ENCODE results near the gene MOCS3.

The MOCS3 gene

DNA sequence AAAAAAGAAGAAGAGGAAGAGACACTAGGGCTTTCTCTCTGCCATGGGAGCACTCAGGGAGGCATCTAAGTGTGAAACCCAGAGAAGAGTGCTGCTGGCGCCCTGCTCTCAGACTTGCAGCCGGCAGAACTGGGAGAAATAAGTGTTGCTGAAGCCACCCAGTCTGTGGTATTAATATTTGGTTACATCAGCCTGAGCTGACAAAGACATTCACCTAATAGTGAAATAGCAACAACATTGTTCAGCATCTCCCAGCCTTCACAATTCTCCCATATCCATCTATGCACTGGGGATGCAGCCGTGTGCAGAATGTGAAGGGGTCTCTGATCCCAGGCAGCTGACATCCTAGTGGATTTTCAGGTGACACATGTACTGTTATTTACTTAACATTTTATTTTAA is 52.3 kb downstream of the MOCS3 start:
- Histone ChIP-seq H3K4me3 (ENCODE audit: insufficient read depth, low read depth, low read length) (no peak overlapping the region), H3K9me3 (ENCODE audit: control insufficient read depth, low read length) (no peaks in the 10 kb centered on the region), H3K27ac (ENCODE audit: insufficient read depth, low read depth, low read length, poor library complexity, severe bottlenecking) (no peak overlapping the region), H3K36me3 (ENCODE audit: control insufficient read depth, insufficient read depth, low read length) (no peaks in the 10 kb centered on the region), H3K27me3 (ENCODE audit: control insufficient read depth, insufficient read depth, low read length, poor library complexity, severe bottlenecking) (no peaks in the 10 kb centered on the region), H3K4me1 (ENCODE audit: control insufficient read depth, insufficient read depth, low read length) (peaks cover 16% of the 10 kb centered on the region)
- 90 to 96% methylated on average over 2 to 3 of the region's 3 CpGs for WGBS, 2 experiments

DNA sequence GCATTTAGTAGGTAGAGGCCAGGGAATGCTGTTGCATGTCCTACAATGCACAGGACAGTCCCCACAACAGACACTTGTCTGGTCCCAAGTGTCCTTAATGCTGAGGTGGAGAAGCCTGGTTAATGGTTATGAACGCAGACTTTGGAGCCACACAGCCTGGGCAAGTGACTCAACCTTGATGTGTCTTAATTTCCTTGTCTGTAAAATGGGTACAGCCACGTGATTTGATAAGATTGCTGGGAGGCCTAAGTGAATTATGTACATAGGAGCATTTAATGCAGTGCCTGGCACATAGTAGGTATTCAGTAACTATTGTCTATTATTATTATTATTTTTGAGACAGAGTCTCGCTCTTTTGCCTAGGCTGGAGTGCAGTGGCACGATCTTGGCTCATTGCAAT is 52.9 kb downstream of the MOCS3 start:
- H3K4me3 ChIP-seq (ENCODE audit: insufficient read depth, low read depth, low read length), result no peak overlapping the region
- peaks cover 16% of the 10 kb centered on the region for H3K4me1 ChIP-seq (ENCODE audit: control insufficient read depth, insufficient read depth, low read length)
- H3K36me3 ChIP-seq (ENCODE audit: control insufficient read depth, insufficient read depth, low read length), result no peaks in the 10 kb centered on the region
- H3K27ac ChIP-seq (ENCODE audit: insufficient read depth, low read depth, low read length, poor library complexity, severe bottlenecking), result no peak overlapping the region
- 93 to 96% methylated on average over 4 of the region's 4 CpGs for WGBS, 2 experiments
- no peaks in the 10 kb centered on the region for H3K9me3 ChIP-seq (ENCODE audit: control insufficient read depth, low read length)
- H3K27me3 ChIP-seq (ENCODE audit: control insufficient read depth, insufficient read depth, low read length, poor library complexity, severe bottlenecking), result no peaks in the 10 kb centered on the region

DNA sequence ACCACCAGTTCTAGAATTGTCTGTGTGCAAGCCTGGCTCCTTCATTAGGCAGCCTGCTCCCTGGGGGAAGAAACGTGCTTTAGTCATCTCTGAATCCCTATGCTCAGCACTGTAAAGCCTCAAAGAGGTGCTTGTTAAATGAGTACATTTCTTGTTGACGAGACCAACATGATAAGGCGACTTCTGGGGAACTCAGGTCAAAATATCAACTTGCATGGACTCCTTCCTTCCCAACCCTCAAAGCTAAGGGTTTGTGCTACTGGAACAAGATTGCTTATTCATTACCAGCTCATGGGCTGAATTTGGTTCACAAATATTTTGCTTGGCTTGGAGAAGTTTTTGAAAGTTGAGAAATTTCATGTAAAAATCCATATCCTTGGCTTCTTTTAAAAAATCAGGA is 53.7 kb downstream of the MOCS3 start:
- no peak overlapping the region for H3K27ac ChIP-seq (ENCODE audit: insufficient read depth, low read depth, low read length, poor library complexity, severe bottlenecking)
- no peaks in the 10 kb centered on the region for H3K36me3 ChIP-seq (ENCODE audit: control insufficient read depth, insufficient read depth, low read length)
- H3K9me3 ChIP-seq (ENCODE audit: control insufficient read depth, low read length), result no peaks in the 10 kb centered on the region
- WGBS, 2 experiments, result 95 to 96% methylated on average over 3 of the region's 3 CpGs
- no peak overlapping the region for H3K4me3 ChIP-seq (ENCODE audit: insufficient read depth, low read depth, low read length)
- H3K27me3 ChIP-seq (ENCODE audit: control insufficient read depth, insufficient read depth, low read length, poor library complexity, severe bottlenecking), result no peaks in the 10 kb centered on the region
- H3K4me1 ChIP-seq (ENCODE audit: control insufficient read depth, insufficient read depth, low read length), result peaks cover 16% of the 10 kb centered on the region
